CD4-positive, alpha-beta T cell treated with Interleukin-15 for 4 hours (primary cell): ENCODE results near the gene SLC43A3.
A peak's percentile ranks its signal among the peaks of the same experiment; 100 is the strongest.
"Not testable (repeated sequence)": the region's sequence is repeated elsewhere in the genome, so short reads cannot be mapped to it uniquely, and the experiment has no call there.

ENCODE experiments used
- DNase-seq: peaks from one replicate; pipeline ENCODE4 v3.0.0-alpha.2; 2020; ENCODE audit warnings: low spot score

SLC43A3 gene

GRCh38 chr11:57459164-57460021 is 32.5 kb upstream of the SLC43A3 start:
- DNase-seq, result no peak

GRCh38 chr11:57458410-57459163 is 31.7 kb upstream of the SLC43A3 start:
- DNase-seq, result peak; percentile 33

- DNase-seq, result no peak
These were observed 31.1 kb upstream of the SLC43A3 start for GRCh38 chr11:57458060-57458409.

GRCh38 chr11:57457643-57458023 is 30.7 kb upstream of the SLC43A3 start:
- no peak for DNase-seq

- DNase-seq, result peak; percentile 73
These were observed 30.2 kb upstream of the SLC43A3 start for GRCh38 chr11:57456960-57457642.

GRCh38 chr11:57453543-57454177 is 26.7 kb upstream of the SLC43A3 start:
- DNase-seq, result no peak

GRCh38 chr11:57446055-57446454 is 19.1 kb upstream of the SLC43A3 start:
- no peak for DNase-seq

- DNase-seq, result not testable (repeated sequence)
These were observed 18.1 kb upstream of the SLC43A3 start for GRCh38 chr11:57445122-57445394.

- DNase-seq, result no peak
These were observed 17.6 kb upstream of the SLC43A3 start for GRCh38 chr11:57444362-57445121.

GRCh38 chr11:57440744-57441414 is 14.0 kb upstream of the SLC43A3 start:
- DNase-seq, result no peak

- DNase-seq, result no peak
These were observed 12.9 kb upstream of the SLC43A3 start for GRCh38 chr11:57439786-57440185.

GRCh38 chr11:57438345-57439285 is 11.7 kb upstream of the SLC43A3 start:
- no peak for DNase-seq

- no peak for DNase-seq
These were observed 9.1 kb upstream of the SLC43A3 start for GRCh38 chr11:57436031-57436430.

- no peak for DNase-seq
These were observed 8.0 kb upstream of the SLC43A3 start for GRCh38 chr11:57434640-57435546.

GRCh38 chr11:57432714-57433163 is 5.8 kb upstream of the SLC43A3 start:
- no peak for DNase-seq

GRCh38 chr11:57432149-57432561 is 5.2 kb upstream of the SLC43A3 start:
- no peak for DNase-seq

- no peak for DNase-seq
These were observed 4.0 kb upstream of the SLC43A3 start for GRCh38 chr11:57430952-57431351.

GRCh38 chr11:57429946-57430345 is 3.0 kb upstream of the SLC43A3 start:
- no peak for DNase-seq

GRCh38 chr11:57428643-57429042 is 1.7 kb upstream of the SLC43A3 start:
- no peak for DNase-seq
